ENCODE measurements around the gene TRIM44. TPM values are rescaled to one million over a fixed set of nuclear protein-coding genes. Genes with fewer than 3 reads are reported as not detected.

The TRIM44 gene
- total and polyA plus RNA-seq, 10 of the 15 experiments (the other 5 are each of a cell fraction or from before 2014, with no cell fraction given) = 6.7 to 93.0 (median 27.6) TPM

- FAIRE-seq (no peak), DNase-seq (ENCODE audit: low read depth, low spot score) (no peak), ATAC-seq (no peak)
- Histone ChIP-seq H3K79me2 (ENCODE audit: control insufficient read depth, insufficient read depth, low read length) (peaks cover 6% of the 10 kb centered on the region; the same call in 1 of the 2 replicates), H2AFZ (ENCODE audit: control insufficient read depth, low read depth, low read length) (no peak overlapping the region), H3K36me3 (ENCODE audit: control insufficient read depth in 2 of 2, insufficient read depth in 2 of 2, low read length in 1 of 2) (no peaks in the 10 kb centered on the region), H3K4me1 (ENCODE audit: control insufficient read depth, insufficient read depth, low read length) (peaks cover 8% of the 10 kb centered on the region; the same call in 1 of the 2 replicates), H3K4me3 (no peak overlapping the region), H3K9me3 (replicated peaks; ENCODE audit: control insufficient read depth, insufficient read depth, low read length) (no peaks in the 10 kb centered on the region), H3K27ac (ENCODE audit: control insufficient read depth, insufficient read depth) (no peak overlapping the region), H3K4me2 (ENCODE audit: control insufficient read depth, insufficient read depth) (no peak overlapping the region), H3K27me3 (replicated peaks in 1 of 2; ENCODE audit: control insufficient read depth in 2 of 2, insufficient read depth in 2 of 2, low read length in 1 of 2) (no peaks in the 10 kb centered on the region; a peak in 1 of 4 replicates), H4K20me1 (ENCODE audit: control insufficient read depth, insufficient read depth) (no peaks in the 10 kb centered on the region), H3K9ac (ENCODE audit: control insufficient read depth, insufficient read depth, low read length) (no peak overlapping the region)
- TF ChIP-seq NR2C1 (IDR thresholded peaks at IDR 0.05) (no peak), ASH2L (IDR thresholded peaks at IDR 0.05; ENCODE audit: borderline replicate concordance, low read depth) (no peak), NFXL1 (IDR thresholded peaks at IDR 0.05; ENCODE audit: borderline replicate concordance) (no peak), KLF5 (IDR thresholded peaks at IDR 0.05; ENCODE audit: partially characterized antibody) (no peak), CHD1 (IDR thresholded peaks at IDR 0.05; ENCODE audit: low read depth, low read length) (no peak), ATF7 (IDR thresholded peaks at IDR 0.05; ENCODE audit: low read depth) (no peak), TBL1XR1 (IDR thresholded peaks at IDR 0.05; ENCODE audit: low read depth, low read length) (no peak), E2F4 (IDR thresholded peaks at IDR 0.05; ENCODE audit: low read depth, low read length) (no peak)
- TF ChIP-seq, protein P1, sequence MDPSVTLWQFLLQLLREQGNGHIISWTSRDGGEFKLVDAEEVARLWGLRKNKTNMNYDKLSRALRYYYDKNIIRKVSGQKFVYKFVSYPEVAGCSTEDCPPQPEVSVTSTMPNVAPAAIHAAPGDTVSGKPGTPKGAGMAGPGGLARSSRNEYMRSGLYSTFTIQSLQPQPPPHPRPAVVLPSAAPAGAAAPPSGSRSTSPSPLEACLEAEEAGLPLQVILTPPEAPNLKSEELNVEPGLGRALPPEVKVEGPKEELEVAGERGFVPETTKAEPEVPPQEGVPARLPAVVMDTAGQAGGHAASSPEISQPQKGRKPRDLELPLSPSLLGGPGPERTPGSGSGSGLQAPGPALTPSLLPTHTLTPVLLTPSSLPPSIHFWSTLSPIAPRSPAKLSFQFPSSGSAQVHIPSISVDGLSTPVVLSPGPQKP (IDR thresholded peaks at IDR 0.05; ENCODE audit: low read depth, low read length) = no peak
- BruUV-seq (replicated peaks) = no TSS peak
- POLR2A ChIA-PET = no interaction called here
- CTCF ChIA-PET = interaction anchor here (1.5 to 5.3 kb wide), 2 partner anchors 202 to 511 kb away, joined by 5 to 48 read pairs; no protein-coding TSS in a partner anchor
- intact Hi-C loops (cut with micrococcal nuclease; ENCODE audit: unreplicated experiment) (no loop called here), in situ Hi-C loops (cut with MboI) (loop anchor here (5.0 kb wide), 1 partner anchor 202 kb away; no protein-coding TSS in a partner anchor)
- RAD21 ChIA-PET (ENCODE audit: unreplicated experiment) = interaction anchor here (1.0 to 2.2 kb wide), 3 partner anchors 100 to 202 kb away, joined by 3 to 17 read pairs (median 3); no protein-coding TSS in a partner anchor
- WGBS (ENCODE audit: insufficient coverage, insufficient replicate concordance, low lambda C conversion rate, missing lambda C conversion rate) = 96% methylated on average over 2 of the region's 2 CpGs
- SMC1A ChIA-PET (ENCODE audit: uncharacterized antibody, unreplicated experiment) = interaction anchor here (1.7 kb wide), 1 partner anchor 202 kb away, joined by 6 read pairs; no protein-coding TSS in a partner anchor
Measured at GRCh38 chr11:35620795-35621194, 41.8 kb upstream of the TRIM44 start.
